AG08396 (cell line): ENCODE data around the gene SNRNP35.
"Not testable (repeated sequence)": the region's sequence is repeated elsewhere in the genome, so short reads cannot be mapped to it uniquely, and the experiment has no call there.

Experiments used
- DNase-seq: peaks from one replicate; pipeline ENCODE4 v3.0.0; 2012; ENCODE audit warnings: low spot score, mixed read lengths

Gene SNRNP35, protein sequence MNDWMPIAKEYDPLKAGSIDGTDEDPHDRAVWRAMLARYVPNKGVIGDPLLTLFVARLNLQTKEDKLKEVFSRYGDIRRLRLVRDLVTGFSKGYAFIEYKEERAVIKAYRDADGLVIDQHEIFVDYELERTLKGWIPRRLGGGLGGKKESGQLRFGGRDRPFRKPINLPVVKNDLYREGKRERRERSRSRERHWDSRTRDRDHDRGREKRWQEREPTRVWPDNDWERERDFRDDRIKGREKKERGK

DNA sequence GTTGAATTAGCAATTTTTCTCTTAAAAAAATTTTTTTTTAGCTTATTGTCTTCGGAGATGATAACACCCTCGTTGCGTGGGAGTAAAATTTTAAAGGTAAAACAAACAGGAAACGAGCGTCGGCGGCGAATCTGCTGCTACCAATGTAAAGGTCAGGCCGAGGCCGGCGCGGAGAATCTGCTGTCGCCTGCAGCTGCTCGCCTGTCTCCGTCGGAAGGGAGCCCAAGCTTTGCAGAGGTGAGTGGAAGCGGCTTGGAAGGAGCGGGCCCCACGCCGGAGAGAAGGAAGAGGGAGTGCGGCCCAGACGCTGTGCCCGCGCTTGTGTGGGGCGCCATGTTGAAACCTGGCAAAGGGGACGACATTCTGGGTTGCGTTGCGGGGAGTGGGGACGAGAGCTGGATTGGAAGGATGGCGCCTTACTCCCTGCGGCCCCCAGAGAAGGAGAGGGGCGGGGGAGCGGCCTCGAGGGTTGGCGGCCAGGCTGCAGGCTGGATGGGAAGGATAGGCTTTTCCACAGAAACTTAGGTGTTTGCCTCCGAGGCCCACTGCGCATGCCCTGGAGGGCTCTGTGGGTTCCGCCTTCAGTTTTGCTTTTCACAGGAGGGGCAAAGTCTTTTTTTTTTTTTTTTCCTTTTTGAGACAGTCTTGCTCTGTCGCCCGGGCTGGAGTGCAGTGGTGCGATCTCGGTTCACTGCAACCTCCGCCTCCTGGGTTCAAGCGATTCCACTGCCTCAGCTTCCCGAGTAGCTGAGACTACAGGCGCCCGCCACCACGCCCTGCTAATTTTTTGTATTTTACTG lies at the start of gene SNRNP35:
Gene SNRNP35 (plus strand): TSS at position 160 of the 800 bp plus-strand sequence. CDS start 7,402 bp downstream, outside the sequence.
- peak; percentile 81 for DNase-seq

DNA sequence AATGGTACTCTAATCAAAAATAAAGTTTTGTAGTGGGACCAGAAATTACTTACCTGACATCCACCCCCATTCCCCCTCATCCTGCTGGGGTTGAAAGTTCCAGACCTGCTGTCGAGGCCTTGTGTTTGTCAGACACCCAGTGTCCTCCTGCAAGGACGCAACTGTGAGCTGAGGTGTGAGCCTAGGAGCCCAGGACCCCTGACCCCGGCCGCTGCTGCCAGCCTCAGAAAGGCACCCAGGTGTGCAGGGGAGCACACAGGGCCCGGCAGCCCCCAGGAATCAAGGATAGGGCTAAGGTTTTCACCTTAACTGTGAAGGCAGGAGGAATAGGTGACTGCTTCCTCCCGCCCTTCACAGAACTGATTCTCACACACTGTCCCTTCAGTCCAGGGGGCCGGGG lies 49.3 kb upstream of the SNRNP35 start:
- not testable (repeated sequence) for DNase-seq

DNA sequence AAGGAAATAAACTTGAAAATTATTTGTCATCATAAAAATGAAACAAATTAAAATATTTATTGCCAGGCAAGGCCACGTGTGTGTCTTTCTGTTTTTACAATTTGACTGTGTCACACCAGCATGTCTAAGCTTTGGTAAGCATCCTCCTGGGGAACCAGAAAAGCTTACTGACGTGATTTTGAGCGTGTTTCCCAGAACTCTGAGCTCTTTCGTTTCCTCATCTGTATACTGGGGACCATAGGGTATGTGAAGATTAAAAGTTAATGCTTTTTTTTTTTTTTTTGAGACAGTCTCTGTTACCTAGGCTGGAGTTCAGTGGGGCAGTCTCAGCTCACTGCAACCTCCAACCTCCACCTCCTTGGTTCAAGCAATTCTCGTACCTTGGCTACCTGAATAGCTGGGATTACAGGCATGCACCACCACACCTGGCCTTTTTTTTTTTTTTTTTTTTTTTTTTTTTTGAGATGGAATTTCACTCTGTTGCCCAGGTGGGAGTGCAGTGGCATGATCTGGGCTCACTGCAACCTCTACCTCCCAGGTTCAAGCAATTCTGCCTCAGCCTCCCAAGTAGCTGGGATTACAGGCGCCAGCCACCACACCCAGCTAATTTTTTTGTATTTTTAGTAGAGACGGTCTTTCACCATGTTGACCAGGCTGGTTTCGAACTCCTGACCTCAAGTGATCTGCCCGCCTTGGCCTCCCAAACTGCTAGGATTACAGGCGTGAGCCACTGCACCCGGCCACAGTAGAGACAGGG lies 48.5 kb upstream of the SNRNP35 start:
- DNase-seq, result not testable (repeated sequence)

DNA sequence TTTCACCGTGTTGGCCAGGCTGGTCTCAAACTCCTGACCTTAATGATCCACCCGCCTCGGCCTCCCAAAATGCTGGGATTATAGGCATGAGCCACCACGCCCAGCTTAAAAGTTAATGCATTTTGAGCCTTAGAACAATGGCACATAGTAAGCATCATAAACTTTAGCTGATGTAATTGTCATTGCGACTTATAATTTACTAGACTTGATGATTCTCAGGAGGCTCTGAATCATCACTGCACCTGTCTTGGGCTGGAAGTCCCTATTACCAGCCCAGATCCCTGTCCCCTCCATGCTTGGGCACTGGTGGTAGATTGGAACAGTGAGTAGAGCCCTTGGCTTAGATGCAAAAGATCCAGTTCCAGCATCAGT lies 47.9 kb upstream of the SNRNP35 start:
- no peak for DNase-seq

DNA sequence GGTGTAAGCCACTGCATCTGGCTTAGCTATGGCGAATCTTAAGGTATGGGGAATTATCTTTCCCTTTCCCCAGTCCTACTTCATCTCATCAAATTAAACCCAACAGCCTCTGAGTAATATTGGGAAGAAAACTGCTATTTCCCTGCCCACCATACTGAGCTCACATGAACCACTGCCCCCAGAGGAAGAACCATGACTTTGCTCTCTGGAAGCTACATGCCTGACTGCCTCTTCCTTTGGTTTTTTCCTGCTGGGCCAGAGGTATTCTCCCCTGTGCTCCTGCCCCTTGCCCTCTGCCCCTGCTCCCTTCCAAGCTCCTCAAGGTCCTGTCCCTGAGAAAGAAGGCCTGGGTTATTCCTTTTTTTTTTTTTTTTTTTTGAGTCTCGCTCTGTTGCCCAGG lies 36.6 kb upstream of the SNRNP35 start:
- no peak for DNase-seq

DNA sequence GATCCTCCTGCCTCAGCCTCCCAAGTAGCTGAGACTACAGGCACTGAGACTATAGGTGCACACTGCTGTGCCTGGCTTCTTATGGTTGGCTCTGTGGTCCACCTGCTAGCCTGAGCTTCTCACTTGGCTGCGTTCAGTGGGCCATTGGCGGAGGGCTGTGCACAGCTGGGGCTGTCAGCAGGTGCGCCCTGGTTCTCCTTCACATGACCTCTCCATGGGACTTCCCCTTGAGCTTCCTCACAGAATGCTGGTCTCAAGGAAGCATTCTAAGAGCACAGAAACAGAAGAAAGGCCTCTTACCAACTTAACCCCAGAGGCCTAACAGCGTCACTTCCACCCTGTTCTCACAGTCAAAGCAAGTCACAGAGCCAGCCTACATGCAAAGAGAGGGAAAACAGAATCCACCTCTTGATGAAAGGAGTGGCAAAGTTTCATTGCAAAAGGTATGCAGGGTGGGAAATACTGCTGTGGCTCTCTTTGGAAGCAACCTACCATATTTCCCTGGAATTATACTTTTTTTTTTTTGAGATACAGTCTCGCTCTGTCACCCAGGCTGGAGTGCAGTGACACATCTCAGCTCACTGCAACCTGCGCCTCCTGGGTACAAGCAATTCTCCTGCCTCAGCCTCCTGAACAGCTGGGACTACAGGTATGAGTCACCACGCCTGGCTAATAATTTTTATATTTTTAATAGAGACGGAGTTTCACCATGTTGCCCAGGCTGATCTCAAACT lies 30.7 kb upstream of the SNRNP35 start:
- DNase-seq, result no peak

DNA sequence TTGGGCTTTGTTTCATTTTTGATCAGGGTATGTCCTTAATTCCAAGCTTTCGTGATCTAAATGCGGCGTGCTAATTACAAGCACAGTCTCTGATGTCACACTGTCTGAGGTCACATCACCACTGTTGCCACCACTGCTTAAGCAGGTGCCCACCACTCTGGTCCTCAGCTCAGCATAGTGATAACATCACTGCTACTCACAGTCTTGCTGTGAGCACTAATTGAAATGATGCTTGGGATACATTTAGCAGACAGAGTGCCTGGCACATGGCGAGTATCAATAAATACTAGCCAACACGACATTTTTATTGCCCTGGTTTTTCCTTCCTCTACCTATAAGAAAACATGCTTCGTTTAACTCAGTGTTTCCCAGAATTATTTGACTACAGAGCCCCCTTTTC lies 29.3 kb upstream of the SNRNP35 start:
- DNase-seq, result no peak

DNA sequence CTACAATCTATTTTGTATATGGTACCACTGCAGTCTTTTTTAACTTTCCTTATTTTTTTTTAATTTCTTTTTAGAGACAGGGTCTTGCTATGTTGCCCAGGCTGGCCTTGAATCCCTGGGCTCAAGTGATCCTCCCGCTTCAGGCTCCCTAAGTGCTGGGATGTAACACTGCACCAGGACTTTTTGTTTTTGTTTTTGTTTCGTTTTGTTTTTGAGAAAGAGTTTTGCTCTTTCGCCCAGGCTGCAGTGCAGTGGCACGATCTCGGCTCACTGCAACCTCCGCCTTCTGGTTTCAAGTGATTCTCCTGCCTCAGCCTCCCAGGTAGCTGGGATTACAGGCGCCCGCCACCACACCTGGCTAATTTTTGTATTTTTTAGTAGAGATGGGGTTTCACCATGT lies 28.8 kb upstream of the SNRNP35 start:
- not testable (repeated sequence) for DNase-seq

DNA sequence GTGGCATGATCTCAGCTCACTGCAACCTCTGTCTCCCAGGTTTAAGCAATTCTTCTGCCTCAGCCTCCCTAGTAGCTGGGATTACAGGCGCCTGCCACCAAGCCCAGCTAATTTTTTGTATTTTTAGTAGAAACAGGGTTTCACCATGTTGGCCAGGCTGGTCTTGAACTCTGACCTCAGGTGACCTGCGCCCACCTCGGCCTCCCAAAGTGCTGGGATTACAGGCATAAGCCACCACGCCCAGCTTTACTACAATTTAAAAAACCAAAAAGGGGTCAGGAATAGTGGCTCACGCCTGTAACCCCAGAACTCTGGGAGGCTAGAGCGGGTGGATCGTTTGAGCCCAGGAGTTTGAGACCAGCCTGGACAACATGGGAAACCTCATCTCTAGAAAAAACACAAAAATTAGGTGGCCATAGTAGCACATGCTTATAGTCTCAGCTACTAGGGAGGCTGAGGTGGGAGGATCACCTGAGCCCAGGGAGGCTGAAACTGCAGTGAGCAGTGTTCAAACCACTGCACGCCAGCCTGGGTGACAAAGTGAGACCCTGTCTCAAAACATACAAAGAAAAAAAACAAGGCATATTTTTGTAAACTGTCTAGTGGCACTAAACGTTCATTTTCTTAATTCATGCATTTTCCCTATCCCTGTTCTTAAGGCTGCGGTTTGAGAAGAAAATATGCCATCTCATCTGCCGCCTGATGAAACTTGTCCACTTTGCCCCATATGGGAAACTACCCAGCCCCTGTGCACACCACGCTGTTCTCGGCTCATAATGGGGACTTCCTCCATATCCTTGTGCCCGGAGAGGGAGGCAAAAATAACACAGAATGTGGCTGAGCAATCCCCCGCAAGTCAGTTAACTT lies 25.8 kb upstream of the SNRNP35 start:
- DNase-seq, result not testable (repeated sequence)

DNA sequence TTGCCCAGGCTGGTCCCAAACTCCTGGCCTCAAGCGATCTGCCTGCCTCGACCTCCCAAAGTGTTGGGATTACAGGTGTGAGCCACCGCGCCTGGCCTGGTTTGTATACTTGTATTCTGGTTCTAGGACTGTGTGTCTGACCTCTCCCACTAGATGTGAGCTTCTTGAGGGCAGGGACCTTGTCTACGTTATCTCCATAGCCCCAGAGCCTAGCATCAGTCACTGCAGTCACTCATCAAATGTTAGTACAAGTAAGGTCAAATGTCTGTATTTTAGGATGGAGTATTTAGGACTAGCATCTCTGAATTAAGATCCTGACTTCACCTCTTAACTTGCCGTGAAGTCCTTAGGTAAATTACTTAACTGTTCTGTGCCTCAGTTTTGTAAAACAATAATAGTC lies 24.3 kb upstream of the SNRNP35 start:
- no peak for DNase-seq

DNA sequence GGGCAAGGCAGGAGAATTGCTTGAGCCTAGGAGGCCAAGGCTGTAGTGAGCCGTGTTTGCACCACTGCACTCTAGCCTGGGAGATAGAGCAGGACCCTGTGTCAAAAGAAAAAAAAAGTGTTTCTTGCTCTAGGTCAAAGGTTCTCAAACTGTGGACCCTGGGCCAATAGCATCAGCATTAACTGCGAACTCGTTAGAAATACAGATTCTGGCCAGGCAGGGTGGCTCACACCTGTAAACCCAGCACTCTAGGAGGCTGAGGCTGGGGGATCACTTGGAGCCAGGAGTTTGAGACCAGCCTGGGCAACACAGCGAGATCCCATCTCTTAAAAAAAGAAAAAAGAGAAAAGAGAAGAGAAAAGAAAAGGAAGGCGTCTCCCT lies 22.3 kb upstream of the SNRNP35 start:
- no peak for DNase-seq

DNA sequence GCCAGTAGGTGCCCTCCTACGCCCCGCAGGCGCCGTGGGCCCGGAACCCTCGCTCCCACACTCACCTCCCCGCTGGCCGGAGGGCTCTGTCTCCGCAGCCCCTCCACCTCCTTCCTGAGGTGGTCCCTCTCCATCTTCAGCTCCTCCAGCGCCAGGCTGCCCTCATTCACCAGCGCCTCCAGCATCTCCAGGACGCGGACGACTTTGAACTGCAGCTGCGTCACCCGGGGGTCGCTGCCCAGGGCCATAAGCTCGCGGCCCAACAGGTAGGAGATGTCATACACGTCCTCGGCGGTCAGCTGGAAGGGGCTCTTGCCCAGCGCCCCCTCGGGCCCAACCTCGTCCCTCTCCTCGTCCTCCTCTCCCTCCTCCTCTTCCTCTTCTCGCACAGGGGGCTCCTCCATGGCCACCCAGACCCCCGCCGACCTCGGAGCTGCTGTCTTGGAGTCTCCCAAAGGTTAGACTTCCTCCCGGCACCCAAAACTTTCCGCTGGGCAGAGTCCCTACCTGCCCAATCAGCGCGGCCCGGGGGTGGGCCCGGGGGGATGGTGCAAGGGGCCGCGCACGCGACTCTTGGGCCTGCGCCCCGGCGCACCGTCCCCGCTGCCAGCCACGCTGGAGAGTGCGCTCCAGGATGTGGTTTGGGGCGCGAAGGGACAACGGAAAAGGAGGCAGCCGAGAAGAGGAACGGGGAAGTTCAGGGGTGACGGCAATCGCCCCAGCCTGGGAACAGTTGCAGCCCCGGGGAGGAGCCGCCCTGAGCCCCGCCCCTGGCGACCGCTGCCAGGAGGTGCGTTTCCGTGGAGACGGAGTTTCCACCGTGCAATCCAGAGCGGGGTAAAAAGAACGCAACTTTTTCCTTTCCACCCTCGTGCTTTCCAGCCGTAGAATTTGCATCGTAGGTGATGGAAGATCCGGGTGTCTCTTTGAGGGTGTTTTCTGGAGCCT lies 21.6 kb upstream of the SNRNP35 start, which contains the start of gene RILPL2:
Gene RILPL2 (minus strand): TSS at position 668 of the 948 bp plus-strand sequence. CDS start 264 bp downstream, at position 404.
- DNase-seq, result peak; percentile 93

DNA sequence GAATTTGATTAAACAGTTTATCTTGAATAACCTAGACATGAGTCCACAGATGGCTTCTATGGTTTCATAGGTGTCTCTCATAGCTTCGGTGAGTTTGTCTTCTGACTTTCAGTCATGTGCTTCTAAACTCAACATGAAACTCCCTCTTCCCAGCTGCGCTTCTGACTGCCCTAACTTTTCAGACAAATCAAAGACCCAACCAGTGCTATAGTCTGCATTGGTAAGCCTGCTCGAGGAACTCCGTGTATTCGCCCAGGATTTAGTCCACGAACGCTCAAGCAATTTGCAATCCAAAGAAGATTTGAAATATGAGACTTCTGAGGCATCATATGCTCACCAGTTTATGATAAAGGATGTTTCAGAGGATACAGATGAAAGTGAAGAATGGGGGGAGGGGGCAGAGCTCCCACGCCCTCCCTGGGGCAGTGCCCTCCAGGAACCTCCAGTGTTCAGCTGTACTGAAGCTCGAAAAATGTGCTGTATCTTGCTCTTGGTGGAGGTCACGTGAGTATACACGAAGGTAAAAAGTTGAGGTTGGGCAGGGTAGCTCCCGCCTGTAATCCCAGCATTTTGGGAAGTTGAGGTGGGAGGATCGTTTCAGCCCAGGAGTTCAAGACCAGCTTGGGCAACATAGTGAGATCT lies 16.3 kb upstream of the SNRNP35 start:
- no peak for DNase-seq

DNA sequence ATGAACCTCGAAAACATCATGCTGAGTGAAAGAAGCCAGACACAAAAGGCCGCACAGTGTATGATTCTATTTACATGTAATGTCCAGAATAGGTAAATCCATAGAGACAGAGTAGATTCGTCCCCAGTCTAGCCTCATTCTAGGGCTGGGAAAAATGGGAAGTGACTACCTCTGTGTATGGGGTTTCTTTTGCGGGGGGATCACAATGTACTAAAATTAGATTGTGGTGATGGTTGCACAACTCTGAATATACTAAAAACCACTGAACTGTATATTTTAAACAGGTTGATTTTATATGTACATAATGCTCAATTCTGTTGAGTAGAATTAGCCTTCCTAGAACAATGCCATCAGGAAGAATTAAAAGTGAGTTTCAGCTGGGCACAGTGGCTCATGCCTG lies 15.2 kb upstream of the SNRNP35 start:
- no peak for DNase-seq

DNA sequence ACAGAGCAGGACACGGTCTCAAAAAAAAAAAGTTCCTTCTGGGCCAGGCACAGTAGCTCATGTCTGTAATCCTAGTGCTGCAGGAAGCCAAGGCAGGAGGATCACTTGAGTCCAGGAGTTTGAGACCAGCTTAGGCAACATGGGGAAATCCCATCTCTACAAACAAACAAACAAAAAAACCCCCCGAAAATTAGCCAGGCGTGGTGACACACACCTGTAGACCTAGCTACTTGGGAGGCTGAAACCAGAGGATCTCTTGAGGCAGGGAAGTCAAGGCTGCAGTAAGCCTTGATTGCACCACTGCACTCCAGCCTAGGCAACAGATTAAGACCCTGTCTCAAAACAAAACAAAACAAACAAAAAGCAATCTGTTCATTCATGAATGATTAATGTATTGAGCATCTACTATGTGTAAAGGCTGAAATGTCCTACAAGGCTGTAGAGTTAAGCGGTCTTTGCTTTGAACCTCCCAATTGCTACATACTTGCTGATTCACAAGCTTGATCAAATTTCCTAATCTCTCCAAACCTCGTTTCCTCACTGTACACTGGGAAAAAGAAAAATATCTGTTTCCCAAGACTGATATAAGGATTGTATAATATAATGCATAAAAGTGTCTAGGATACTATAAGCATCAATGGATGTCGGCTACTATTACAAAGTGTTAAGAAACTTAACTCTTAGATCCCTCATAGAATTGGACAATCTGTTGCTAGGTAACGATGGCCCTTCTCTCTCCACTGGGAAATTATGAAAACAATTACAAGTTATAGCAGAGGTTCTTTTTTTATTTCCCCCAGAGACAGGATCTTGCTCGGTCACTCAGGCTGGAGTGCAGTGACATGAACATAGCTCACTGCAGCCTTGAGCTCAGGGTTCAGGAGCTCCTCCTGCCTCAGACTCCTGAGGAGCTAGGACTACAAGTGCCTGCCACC lies 13.6 kb upstream of the SNRNP35 start:
- no peak for DNase-seq

DNA sequence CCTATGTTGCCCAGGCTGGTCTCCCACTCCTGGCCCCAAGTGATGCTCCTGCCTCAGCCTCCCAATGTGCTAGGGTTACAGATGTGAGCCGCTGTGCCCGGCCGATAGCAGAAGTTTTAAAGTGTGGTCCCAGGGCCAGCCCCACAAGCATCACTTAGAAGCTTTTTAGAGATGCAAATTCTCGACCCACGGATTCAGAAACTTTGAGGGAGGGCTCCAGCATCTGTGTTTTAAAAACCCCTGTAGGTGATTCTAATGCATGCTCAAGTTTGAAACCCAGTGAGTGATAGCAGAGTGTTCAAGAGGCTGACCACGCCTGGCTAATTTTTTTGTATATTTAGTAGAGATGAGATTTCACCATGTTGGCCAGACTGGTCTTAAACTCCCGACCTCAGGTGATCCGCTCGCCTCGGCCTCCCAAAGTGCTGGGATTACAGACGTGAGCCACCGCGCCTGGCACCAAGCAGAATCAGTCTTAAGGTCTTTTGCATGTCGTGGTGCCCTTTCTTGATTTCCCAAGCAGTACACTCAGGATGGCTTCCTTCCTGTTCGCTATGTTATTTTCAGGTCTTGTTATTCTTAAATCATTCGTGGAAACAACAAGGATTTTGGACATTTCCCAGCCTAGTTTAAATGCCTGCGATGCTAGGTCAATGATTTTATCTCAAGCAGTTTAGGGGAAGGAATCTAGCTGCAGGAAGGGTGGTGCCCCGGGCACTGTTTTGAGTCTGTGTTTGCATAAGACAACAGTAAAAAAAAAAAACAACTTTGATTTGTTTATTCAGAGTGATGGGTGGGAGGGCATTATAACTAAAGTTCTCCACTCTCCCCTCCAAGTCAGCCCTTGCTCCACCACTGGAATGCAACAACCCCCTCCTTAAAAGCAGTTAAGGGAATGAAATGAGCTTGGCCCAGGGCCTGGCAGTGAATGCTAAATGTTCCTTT lies 12.3 kb upstream of the SNRNP35 start:
- no peak for DNase-seq

DNA sequence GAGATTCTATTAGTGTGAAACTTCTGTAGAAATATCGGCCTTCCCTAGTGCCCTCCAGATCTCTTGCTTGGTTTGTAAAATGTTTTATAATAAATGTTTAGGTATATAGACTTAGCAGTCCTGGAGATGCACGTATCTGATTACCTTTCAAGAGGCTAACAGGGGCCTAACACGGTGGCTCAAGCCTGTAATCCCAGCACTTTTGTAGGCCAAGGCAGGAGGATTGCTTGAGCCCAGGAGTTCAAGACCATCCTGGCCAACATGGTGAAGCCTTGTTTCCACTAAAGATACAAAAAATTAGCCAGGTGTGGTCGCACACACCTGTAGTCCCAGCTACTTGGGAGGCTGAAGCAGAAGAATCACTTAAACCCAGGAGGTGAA lies 11.6 kb upstream of the SNRNP35 start:
- no peak for DNase-seq
